IPS-20b (cell line): ENCODE data around the gene STARD13.

ENCODE experiments used
- H3K27ac ChIP-seq: one replicate; pipeline ENCODE4 v1.5.1; 2013; ENCODE audit warnings: low read length
- H3K27me3 ChIP-seq: 2 replicates; pipeline ENCODE4 v1.6.1; 2013; ENCODE audit warnings: mild to moderate bottlenecking, low read length, inconsistent platforms; ENCODE audit not compliant: insufficient read depth
- H3K36me3 ChIP-seq: 2 replicates; pipeline ENCODE4 v1.6.1; 2013; ENCODE audit warnings: low read depth, mild to moderate bottlenecking, inconsistent platforms, low read length, moderate library complexity; ENCODE audit not compliant: insufficient read depth
- H3K4me1 ChIP-seq: 2 replicates; pipeline ENCODE4 v1.6.1; 2013; ENCODE audit warnings: mild to moderate bottlenecking, control low read depth, inconsistent platforms, low read length, moderate library complexity; ENCODE audit not compliant: insufficient read depth
- H3K4me3 ChIP-seq: 2 replicates; pipeline ENCODE4 v1.5.1; 2013; ENCODE audit warnings: mild to moderate bottlenecking, low read length, inconsistent platforms
- H3K9ac ChIP-seq: 2 replicates; pipeline ENCODE4 v1.6.1; 2013; ENCODE audit warnings: low read depth, mild to moderate bottlenecking, inconsistent platforms, low read length, moderate library complexity
- H3K9me3 ChIP-seq: 2 replicates; pipeline ENCODE4 v1.6.1; 2013; ENCODE audit warnings: mild to moderate bottlenecking, low read depth, low read length, inconsistent platforms; ENCODE audit not compliant: insufficient read depth

Gene STARD13

GRCh38 chr13:33125821-33126570 lies 159.6 kb downstream of the STARD13 start:
- H3K9ac ChIP-seq, result no peak overlapping the region
- H3K9me3 ChIP-seq, result no peaks in the 10 kb centered on the region
- no peak overlapping the region for H3K4me3 ChIP-seq
- no peaks in the 10 kb centered on the region for H3K27me3 ChIP-seq
- no peak overlapping the region for H3K27ac ChIP-seq
- peaks cover 31% of the 10 kb centered on the region for H3K4me1 ChIP-seq
- H3K36me3 ChIP-seq, result no peaks in the 10 kb centered on the region

GRCh38 chr13:33123066-33123859 lies 162.3 kb downstream of the STARD13 start:
- Histone ChIP-seq H3K27me3 (no peaks in the 10 kb centered on the region), H3K27ac (no peak overlapping the region), H3K9ac (no peak overlapping the region), H3K36me3 (no peaks in the 10 kb centered on the region), H3K4me1 (peaks cover 31% of the 10 kb centered on the region), H3K4me3 (no peak overlapping the region), H3K9me3 (no peaks in the 10 kb centered on the region)

DNA sequence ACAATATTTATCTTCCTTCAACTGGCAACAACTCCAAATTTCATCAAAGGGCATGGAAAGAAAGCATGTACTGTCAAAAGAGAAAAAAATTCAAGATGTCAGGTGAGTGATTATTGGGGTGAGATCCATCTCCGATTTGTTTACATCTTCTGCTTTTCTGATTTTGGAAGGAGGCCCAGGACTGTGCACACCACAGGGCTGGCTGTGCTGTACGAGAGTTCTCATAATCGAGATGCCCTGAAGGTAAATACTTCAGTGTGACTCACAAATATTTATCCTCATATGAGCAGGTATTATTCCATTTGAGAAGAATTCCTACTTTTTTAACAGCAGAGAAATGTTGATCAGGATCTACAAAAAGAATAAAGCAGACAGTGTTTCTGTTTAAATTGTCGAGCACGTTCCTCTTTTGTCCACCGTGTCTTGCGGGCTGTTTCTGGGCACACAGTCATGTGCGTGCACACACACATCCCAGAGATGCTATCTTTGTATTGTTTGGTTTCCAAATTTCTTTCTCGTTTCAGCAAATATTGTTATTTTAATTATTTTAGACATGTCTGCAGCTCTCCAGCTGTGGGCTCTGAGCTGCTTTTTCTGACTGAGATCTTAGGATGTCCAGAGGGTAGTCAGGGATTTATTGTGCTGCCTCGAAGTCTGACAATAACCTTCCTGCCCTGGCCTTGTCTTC lies 165.6 kb downstream of the STARD13 start:
- no peaks in the 10 kb centered on the region for H3K9me3 ChIP-seq
- no peak overlapping the region for H3K4me3 ChIP-seq
- no peaks in the 10 kb centered on the region for H3K27me3 ChIP-seq
- H3K36me3 ChIP-seq, result no peaks in the 10 kb centered on the region
- H3K4me1 ChIP-seq, result peaks cover 14% of the 10 kb centered on the region
- H3K27ac ChIP-seq, result no peak overlapping the region
- H3K9ac ChIP-seq, result no peak overlapping the region

DNA sequence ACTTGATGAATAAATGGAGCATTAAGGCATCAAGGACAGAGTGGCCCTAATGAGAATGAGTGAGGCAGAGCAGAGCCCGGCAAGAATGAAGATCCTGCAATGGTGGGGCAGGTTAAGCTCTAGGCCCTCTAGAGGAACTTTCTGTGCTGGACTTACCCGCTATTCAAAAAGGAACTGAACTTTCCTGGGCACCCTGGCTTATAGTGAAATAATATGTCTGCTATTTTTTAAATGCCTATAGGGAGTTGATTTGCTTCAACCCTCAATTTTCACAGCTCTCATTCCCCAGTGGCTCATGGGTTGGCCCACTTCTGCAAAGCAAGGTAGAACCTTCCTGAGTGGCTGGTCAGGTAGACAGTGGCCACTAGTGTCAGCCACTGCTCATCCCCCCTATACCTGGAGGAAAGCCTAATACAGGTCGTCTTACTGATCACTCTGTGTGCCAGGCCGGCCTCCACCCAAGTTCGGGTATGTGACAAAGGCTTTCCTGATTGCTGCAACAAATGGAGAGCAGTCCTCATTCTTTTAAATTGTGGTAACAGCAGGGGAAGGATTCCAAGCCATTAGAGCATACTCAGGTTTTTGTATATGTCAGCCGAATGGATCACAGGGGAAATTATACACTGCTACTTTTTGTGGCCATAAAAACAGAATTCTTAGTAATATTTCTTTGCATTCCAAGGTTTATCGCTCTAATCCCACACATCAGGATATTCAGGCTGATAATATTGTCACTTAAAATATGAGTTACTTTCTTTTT lies 166.4 kb downstream of the STARD13 start:
- H3K4me3 ChIP-seq, result no peak overlapping the region
- no peaks in the 10 kb centered on the region for H3K27me3 ChIP-seq
- H3K36me3 ChIP-seq, result no peaks in the 10 kb centered on the region
- no peak overlapping the region for H3K27ac ChIP-seq
- H3K9me3 ChIP-seq, result no peaks in the 10 kb centered on the region
- peaks cover 13% of the 10 kb centered on the region for H3K4me1 ChIP-seq
- H3K9ac ChIP-seq, result no peak overlapping the region

GRCh38 chr13:33116321-33117010 lies 169.1 kb downstream of the STARD13 start:
- H3K4me3 ChIP-seq, result no peak overlapping the region
- no peaks in the 10 kb centered on the region; the same call in 1 of the 2 replicates for H3K4me1 ChIP-seq
- no peaks in the 10 kb centered on the region for H3K9me3 ChIP-seq
- no peaks in the 10 kb centered on the region for H3K27me3 ChIP-seq
- no peaks in the 10 kb centered on the region for H3K36me3 ChIP-seq
- H3K9ac ChIP-seq, result no peak overlapping the region
- no peak overlapping the region for H3K27ac ChIP-seq

DNA sequence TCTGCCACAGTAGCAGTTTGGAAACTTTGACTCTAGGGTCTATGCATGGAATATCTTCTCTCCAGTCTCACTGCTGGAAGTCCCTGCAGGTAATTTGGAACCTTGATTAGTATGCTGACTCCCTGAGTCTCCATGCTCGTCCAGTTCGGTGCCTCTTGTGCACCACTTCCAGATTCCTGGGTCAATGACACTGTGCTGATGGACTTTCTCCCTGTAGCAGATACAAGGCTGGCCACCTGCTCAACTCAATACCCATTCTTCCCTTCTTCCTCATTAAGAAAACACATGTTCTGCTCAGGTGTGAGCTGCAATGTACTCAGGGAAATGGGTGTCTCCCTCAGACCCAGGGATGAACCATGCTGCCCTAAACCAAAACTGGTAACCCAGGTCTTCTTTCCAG lies 170.3 kb downstream of the STARD13 start:
- Histone ChIP-seq H3K9ac (no peak overlapping the region), H3K4me3 (no peak overlapping the region), H3K27me3 (no peaks in the 10 kb centered on the region), H3K36me3 (no peaks in the 10 kb centered on the region), H3K27ac (no peak overlapping the region), H3K9me3 (no peaks in the 10 kb centered on the region), H3K4me1 (no peaks in the 10 kb centered on the region; the same call in 1 of the 2 replicates)

DNA sequence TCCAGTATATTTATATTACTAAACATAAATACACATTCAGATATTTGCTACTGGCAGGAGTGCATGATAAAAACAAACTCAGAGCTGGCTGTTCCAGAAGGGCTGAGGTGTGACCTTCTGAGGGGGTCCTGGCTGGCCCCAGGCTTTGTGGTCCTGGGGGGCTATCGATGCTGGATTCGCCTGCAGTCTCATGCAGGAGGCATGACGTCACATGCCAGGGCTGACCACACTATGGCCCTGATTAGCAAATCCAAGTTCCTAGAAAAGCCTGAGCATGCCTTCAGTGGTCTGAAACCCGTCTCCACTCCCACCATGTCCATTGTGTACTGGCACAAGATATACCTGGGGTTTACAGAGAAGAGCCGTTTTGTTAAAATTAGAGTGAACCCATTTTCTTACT lies 171.4 kb downstream of the STARD13 start:
- Histone ChIP-seq H3K9me3 (no peaks in the 10 kb centered on the region), H3K4me3 (no peak overlapping the region), H3K9ac (no peak overlapping the region), H3K36me3 (no peaks in the 10 kb centered on the region), H3K27ac (no peak overlapping the region), H3K27me3 (no peaks in the 10 kb centered on the region), H3K4me1 (no peaks in the 10 kb centered on the region; the same call in 1 of the 2 replicates)

- Histone ChIP-seq H3K36me3 (no peaks in the 10 kb centered on the region), H3K4me3 (no peak overlapping the region), H3K9me3 (no peaks in the 10 kb centered on the region), H3K27ac (no peak overlapping the region), H3K27me3 (no peaks in the 10 kb centered on the region), H3K9ac (no peak overlapping the region), H3K4me1 (no peaks in the 10 kb centered on the region)
Observed at GRCh38 chr13:33112766-33113165, 172.8 kb downstream of the STARD13 start.

DNA sequence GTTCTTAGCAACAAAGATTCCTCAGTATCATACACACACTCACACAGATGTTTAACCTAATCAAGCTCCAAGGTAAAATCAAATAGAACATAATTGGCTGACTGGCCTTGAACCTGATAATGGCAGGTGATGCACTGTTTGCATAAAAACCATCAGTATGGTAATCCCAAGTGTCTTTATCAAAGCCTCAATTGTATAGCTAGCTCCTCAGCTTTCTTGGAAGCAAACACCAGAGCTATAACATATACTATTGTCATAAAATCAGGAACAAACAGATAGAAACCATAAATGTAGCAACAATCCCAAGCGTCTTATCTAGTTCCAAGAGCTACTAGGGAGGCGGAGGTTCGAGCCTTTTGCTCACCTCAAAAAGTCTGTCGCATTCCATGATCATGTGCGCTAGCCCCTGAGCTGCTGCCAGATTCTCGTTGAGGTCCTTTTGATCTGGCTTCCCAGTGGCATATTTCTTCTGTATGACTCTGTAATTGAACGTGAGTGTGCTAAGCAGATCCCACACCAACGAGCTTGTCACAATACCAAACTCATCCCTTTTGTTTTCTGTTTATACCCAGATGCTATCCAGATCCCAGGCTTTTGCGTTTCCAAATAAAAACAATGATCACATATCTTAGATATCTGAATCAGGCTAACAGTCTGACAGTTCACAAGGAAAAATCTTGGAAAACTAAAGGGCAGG lies 174.0 kb downstream of the STARD13 start:
- Histone ChIP-seq H3K9me3 (no peaks in the 10 kb centered on the region), H3K9ac (no peak overlapping the region), H3K27ac (no peak overlapping the region), H3K27me3 (no peaks in the 10 kb centered on the region), H3K36me3 (no peaks in the 10 kb centered on the region), H3K4me3 (no peak overlapping the region), H3K4me1 (no peaks in the 10 kb centered on the region)

GRCh38 chr13:33110713-33111413 lies 174.7 kb downstream of the STARD13 start:
- no peak overlapping the region for H3K4me3 ChIP-seq
- no peaks in the 10 kb centered on the region for H3K4me1 ChIP-seq
- no peaks in the 10 kb centered on the region for H3K36me3 ChIP-seq
- H3K9me3 ChIP-seq, result no peaks in the 10 kb centered on the region
- H3K9ac ChIP-seq, result no peak overlapping the region
- H3K27ac ChIP-seq, result no peak overlapping the region
- H3K27me3 ChIP-seq, result no peaks in the 10 kb centered on the region
